ENCODE data around the gene ADAM22.

ADAM22 gene

DNA sequence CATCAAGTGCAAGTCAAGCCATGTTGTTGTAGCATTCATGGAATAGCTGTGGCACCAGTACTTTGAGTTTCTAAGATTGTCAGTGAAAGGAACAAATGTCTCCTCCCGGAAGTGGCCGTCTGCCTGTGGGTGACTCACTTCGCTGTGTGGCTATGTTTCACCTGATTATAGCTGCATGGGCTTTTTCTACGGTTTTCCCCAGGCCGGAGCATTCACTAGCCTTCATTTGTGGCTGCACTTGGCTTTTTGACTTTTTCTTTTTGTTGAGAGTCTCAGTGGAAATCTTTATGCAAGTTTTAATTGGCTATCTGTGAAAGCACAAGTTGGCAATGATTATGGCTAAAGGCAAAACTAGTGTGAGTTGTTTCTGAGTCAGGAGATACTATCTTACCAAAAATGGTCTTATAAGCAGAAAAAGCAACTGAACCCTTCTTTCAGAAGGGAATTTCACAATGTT is 250.8 kb downstream of the ADAM22 start:
- H3K4me2 ChIP-seq (ENCODE audit: low read depth, low read length) = peak overlapping the region; percentile 33
- no peak overlapping the region for H2AFZ ChIP-seq (ENCODE audit: low read length)
- no peak for TF ChIP-seq EZH2phosphoT487 (IDR thresholded peaks at IDR 0.05; ENCODE audit: low read length)
- no peak for TF ChIP-seq EZH2 (optimal IDR thresholded peaks at IDR 0.05; ENCODE audit: low read depth, low read length)
- TF ChIP-seq, protein P1, sequence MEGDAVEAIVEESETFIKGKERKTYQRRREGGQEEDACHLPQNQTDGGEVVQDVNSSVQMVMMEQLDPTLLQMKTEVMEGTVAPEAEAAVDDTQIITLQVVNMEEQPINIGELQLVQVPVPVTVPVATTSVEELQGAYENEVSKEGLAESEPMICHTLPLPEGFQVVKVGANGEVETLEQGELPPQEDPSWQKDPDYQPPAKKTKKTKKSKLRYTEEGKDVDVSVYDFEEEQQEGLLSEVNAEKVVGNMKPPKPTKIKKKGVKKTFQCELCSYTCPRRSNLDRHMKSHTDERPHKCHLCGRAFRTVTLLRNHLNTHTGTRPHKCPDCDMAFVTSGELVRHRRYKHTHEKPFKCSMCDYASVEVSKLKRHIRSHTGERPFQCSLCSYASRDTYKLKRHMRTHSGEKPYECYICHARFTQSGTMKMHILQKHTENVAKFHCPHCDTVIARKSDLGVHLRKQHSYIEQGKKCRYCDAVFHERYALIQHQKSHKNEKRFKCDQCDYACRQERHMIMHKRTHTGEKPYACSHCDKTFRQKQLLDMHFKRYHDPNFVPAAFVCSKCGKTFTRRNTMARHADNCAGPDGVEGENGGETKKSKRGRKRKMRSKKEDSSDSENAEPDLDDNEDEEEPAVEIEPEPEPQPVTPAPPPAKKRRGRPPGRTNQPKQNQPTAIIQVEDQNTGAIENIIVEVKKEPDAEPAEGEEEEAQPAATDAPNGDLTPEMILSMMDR (IDR thresholded peaks at IDR 0.05; ENCODE audit: low read length) = no peak
- H3K27me3 ChIP-seq (replicated peaks; ENCODE audit: insufficient read depth, low read length) = no peaks in the 10 kb centered on the region
- H3K79me2 ChIP-seq (ENCODE audit: low read length) = no peaks in the 10 kb centered on the region
- no peaks in the 10 kb centered on the region for H3K9me2 ChIP-seq (replicated peaks; ENCODE audit: insufficient read depth, low read length)
- H3K36me3 ChIP-seq (replicated peaks; ENCODE audit: insufficient read depth, low read length) = no peaks in the 10 kb centered on the region
- no peak overlapping the region for H3K9ac ChIP-seq (ENCODE audit: low read length)
- peak; percentile 75 for DNase-seq
- no peaks in the 10 kb centered on the region for H3K9me3 ChIP-seq (replicated peaks; ENCODE audit: insufficient read depth, low read length)
- H3K4me3 ChIP-seq (ENCODE audit: low read length) = no peak overlapping the region
- H4K20me1 ChIP-seq (ENCODE audit: insufficient read depth, low read length) = no peaks in the 10 kb centered on the region
- 0 out of 2 replicates have a peak overlapping the region, but pooled peaks have one; percentile 10 for H3K27ac ChIP-seq (ENCODE audit: low read length)
- peaks cover 11% of the 10 kb centered on the region for H3K4me1 ChIP-seq (ENCODE audit: low read length)
- 0 out of 2 replicates have a peak, but pooled peaks cover 4% of the 10 kb centered on the region for H3F3A ChIP-seq (ENCODE audit: insufficient read depth, low read length)

GRCh38 chr7:88185650-88186049 is 251.6 kb downstream of the ADAM22 start:
- no peaks in the 10 kb centered on the region for H3K79me2 ChIP-seq (ENCODE audit: low read length)
- DNase-seq = no peak
- H2AFZ ChIP-seq (ENCODE audit: low read length) = no peak overlapping the region
- H3K9ac ChIP-seq (ENCODE audit: low read length) = no peak overlapping the region
- no peaks in the 10 kb centered on the region for H4K20me1 ChIP-seq (ENCODE audit: insufficient read depth, low read length)
- 0 out of 2 replicates have a peak, but pooled peaks cover 4% of the 10 kb centered on the region for H3F3A ChIP-seq (ENCODE audit: insufficient read depth, low read length)
- no peaks in the 10 kb centered on the region for H3K9me2 ChIP-seq (replicated peaks; ENCODE audit: insufficient read depth, low read length)
- no peak for TF ChIP-seq EZH2phosphoT487 (IDR thresholded peaks at IDR 0.05; ENCODE audit: low read length)
- TF ChIP-seq EZH2 (optimal IDR thresholded peaks at IDR 0.05; ENCODE audit: low read depth, low read length) = no peak
- TF ChIP-seq, protein P1 (IDR thresholded peaks at IDR 0.05; ENCODE audit: low read length) = no peak
- H3K4me2 ChIP-seq (ENCODE audit: low read depth, low read length) = no peak overlapping the region
- H3K9me3 ChIP-seq (replicated peaks; ENCODE audit: insufficient read depth, low read length) = no peaks in the 10 kb centered on the region
- H3K4me3 ChIP-seq (ENCODE audit: low read length) = no peak overlapping the region
- H3K27me3 ChIP-seq (replicated peaks; ENCODE audit: insufficient read depth, low read length) = no peaks in the 10 kb centered on the region
- H3K4me1 ChIP-seq (ENCODE audit: low read length) = peaks cover 11% of the 10 kb centered on the region
- H3K36me3 ChIP-seq (replicated peaks; ENCODE audit: insufficient read depth, low read length) = no peaks in the 10 kb centered on the region
- no peak overlapping the region for H3K27ac ChIP-seq (ENCODE audit: low read length)

DNA sequence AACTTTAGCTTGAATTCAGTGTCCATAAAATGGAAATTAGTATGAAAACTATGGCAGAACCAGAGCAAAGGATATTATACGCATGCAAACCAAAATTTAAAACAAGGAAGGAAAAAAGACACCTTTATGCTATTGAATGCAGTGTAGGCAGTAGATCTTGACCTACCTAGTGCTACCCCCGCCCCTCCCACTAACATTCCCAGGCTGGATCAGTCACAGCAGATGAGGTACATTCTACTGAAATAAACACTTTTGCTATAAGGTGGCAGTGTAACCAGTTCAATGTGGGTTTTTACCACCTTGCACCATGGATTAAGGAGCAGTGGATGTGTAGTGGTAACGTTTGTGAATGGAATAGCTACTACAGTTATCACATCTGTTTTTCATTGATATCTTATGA is 257.9 kb downstream of the ADAM22 start:
- no peak overlapping the region for H3K27ac ChIP-seq (ENCODE audit: low read length)
- no peaks in the 10 kb centered on the region for H3K27me3 ChIP-seq (replicated peaks; ENCODE audit: insufficient read depth, low read length)
- no peak overlapping the region for H2AFZ ChIP-seq (ENCODE audit: low read length)
- no peaks in the 10 kb centered on the region for H4K20me1 ChIP-seq (ENCODE audit: insufficient read depth, low read length)
- H3K9me2 ChIP-seq (replicated peaks; ENCODE audit: insufficient read depth, low read length) = no peaks in the 10 kb centered on the region
- no peaks in the 10 kb centered on the region for H3K79me2 ChIP-seq (ENCODE audit: low read length)
- no peak for DNase-seq
- no peaks in the 10 kb centered on the region for H3K9me3 ChIP-seq (replicated peaks; ENCODE audit: insufficient read depth, low read length)
- H3K4me2 ChIP-seq (ENCODE audit: low read depth, low read length) = no peak overlapping the region
- TF ChIP-seq EZH2 (optimal IDR thresholded peaks at IDR 0.05; ENCODE audit: low read depth, low read length) = no peak
- TF ChIP-seq EZH2phosphoT487 (IDR thresholded peaks at IDR 0.05; ENCODE audit: low read length) = no peak
- TF ChIP-seq, protein P1 (IDR thresholded peaks at IDR 0.05; ENCODE audit: low read length) = no peak
- no peak overlapping the region for H3K9ac ChIP-seq (ENCODE audit: low read length)
- H3F3A ChIP-seq (ENCODE audit: insufficient read depth, low read length) = no peaks in the 10 kb centered on the region
- no peaks in the 10 kb centered on the region for H3K4me1 ChIP-seq (ENCODE audit: low read length)
- H3K36me3 ChIP-seq (replicated peaks; ENCODE audit: insufficient read depth, low read length) = no peaks in the 10 kb centered on the region
- no peak overlapping the region for H3K4me3 ChIP-seq (ENCODE audit: low read length)
